Effector CD8-positive, alpha-beta T cell (primary cell): ENCODE results near the gene PCSK5.
"Not testable (repeated sequence)": the region's sequence is repeated elsewhere in the genome, so short reads cannot be mapped to it uniquely, and the experiment has no call there.

Experiments
- DNase-seq: peaks from one replicate; lab custom pipeline; 2025; lab: John Stamatoyannopoulos, UW

Gene PCSK5

GRCh38 chr9:76247426-76247825, 357.0 kb downstream of the PCSK5 start:
- no peak for DNase-seq

DNA sequence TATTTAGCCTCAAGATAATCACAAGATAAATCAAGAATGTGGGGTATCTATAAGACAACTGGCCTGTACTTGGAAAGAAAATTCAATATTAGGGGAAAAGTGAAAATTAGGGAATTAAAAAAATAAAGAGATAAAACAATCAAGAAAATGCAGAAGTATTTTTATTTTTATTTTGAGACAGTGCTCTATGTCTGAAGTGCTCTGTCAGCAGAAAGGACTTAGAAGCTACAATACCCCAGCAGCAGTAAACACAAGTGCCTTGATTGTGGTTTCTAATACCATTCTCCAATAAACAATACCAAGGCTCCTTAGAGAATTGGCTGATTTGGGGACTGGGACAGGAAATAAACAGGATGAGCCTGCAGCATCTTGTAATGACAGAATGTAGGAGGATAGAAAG, 358.8 kb downstream of the PCSK5 start:
- no peak for DNase-seq

DNA sequence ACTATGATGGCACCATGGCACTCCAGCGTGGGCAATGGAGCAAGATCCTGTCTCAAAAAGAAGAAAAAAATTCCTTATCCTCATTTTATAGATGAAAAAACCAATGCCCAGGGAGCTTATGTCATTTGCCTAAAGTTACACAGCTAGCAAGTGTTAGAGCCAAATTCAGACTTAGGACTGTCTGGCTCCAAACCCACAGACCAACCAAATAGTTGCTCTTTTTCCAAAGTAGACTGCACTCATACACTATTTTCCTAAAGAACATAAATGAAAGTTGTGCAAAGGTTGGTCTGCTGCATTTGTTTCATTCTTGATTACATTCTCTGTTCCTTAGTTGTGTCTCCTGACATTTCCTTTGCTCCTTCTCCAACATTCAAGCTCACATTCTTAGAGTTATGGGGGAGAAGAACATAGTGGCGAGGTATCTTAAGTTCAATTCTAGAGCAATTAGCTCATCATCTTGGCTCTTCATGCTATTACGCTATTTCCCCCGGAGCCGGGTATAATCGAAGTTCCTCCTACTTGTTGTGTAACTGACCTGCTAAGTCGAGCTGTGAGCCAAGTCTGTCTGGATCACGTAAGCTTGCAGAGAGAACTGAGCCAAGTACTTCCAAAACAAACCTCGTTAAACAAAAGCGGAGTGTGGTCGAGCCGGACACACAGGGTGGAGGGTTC, 365.4 kb downstream of the PCSK5 start:
- DNase-seq = no peak

- no peak for DNase-seq
These were observed 366.8 kb downstream of the PCSK5 start for GRCh38 chr9:76257311-76257710.

DNA sequence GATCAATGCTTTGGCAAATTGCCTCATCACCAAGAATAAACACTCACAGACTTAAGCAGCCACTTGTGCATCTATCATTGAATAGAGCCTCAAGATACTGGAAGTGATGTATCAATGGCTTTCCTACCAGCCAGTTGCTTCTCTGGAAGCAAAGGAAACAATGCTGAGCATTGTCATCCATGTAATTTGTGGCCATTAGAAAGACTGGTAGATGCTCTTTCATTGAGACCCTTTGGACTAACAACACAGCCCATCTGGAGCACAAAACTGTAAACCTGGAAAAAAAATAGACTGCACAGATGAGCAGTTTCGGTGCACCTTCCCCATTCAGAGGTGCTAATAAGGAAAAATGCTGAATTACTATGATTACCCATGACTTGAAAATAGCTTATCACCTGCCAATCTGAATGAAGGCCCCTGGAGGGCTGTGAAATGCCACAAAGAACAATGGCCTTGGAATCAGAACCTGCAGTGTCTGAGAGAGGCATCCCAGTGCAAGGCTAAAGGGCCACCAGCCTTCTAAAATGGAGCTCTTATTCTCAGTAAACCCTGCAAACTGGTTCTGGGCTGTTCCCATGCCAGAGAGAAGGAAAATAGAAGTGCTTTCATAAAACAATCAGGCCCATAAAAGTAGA, 376.3 kb downstream of the PCSK5 start:
- DNase-seq = no peak

DNA sequence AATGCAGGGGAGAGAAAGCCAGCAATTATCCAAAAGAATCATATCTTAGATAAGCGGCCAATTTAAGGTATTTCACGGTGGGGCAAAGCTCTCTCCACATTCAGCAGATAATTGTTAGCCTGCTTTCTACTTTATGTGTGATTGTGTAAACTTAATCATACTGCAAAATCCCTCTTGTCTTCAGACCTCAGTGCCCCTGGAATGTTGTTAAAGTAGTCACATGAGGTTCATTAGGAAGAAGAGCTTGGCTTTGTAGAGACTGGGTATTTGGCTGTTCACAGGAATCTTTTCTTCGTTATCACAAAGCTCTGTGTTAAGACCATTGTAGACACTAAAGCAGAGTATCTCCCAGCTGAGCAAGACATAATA, 376.8 kb downstream of the PCSK5 start:
- no peak for DNase-seq

DNA sequence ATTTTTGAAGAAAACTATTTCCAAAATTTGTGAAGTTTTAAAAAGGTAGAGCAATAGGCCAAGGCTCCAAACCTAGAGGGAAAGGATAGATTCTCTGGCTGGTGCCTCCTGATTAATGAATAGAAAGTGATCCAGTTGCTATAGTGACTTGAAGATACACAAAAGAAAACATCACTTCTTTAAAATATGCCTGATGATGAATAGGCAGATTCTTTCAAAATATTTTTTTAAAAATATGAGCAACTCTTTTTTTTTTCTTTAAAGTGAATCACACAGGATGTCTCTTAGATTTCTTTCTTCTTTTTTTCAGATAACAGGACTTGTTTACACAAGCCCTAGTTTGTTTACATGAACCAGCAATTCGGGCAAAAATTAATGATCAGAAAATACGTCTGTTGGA, 379.3 kb downstream of the PCSK5 start:
- no peak for DNase-seq

DNA sequence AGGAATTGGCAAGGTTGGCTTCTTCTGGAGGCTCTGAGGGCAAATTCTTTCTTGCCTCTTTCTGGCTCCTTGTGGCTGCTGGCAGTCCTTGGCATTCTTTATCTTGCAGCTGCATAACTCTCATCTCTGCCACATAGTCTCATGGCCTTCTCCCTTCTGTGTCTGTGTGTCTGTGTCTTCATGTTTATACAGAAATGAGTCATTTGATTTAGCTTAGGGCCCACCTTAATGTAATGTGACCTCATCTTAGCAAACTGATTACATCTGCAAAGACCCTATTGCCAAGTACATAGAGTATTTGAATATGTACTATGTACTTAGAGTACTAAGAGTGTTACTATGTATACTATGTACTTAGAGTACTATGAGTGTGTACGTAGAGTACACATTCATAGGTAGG, 381.3 kb downstream of the PCSK5 start:
- DNase-seq = no peak

- no peak for DNase-seq
These were observed 398.6 kb downstream of the PCSK5 start for GRCh38 chr9:76289042-76289441.

DNA sequence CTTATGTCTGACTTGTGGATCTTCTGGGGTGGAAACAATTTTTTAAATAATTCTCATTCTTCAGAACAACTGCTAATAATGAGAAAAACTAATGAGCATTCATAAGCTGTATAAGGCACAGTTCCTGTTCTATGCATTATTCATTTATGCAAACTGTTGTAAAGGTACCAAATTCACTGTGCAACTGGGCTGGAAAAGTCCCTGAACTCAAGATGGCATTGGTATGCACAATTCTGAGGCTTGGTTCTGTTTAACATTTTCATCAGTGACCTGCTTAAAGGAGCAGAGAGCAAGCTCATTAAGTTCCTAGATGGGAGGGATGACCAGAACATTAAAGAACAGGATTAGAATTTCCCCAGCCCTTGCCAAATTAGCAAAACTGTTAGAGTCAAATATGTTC, 399.2 kb downstream of the PCSK5 start:
- DNase-seq = no peak

DNA sequence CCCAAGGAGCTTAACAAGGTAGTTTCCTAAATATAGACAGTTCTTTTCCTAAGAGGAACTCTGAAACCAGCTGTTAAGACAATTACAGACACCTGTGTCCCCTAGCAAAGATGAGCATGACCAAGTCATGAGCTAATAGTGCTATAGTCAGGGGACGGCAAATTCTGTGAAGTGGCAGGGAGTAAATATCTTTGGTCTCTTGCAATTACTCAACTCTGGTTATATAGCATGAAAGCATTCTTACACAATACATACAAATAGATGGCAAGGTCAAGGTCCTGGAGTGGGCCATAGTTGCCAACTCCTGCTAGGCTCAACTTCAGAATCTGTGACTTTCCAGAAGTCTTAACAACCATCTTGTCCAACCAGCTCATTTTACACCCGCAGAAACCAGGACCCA, 400.1 kb downstream of the PCSK5 start:
- DNase-seq = no peak

DNA sequence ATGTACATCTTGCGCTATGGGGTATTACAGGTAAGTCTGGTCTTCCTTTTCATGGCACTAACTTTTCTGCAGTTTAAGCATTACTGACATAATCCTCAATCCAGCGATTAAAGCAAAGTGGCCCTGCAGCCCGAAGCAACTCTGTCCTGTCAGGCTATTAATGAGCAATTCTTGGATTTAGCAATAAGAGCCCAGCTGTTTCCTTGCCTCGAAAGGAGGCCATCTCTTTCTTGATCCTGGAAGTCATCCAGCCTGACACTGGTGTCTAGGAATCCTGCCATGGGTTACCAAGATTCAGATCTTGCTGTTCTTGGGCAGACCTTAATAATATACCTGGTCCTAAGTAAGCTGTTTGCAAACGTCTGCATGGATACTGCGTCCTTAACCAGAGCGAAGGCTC, 401.8 kb downstream of the PCSK5 start:
- no peak for DNase-seq

DNA sequence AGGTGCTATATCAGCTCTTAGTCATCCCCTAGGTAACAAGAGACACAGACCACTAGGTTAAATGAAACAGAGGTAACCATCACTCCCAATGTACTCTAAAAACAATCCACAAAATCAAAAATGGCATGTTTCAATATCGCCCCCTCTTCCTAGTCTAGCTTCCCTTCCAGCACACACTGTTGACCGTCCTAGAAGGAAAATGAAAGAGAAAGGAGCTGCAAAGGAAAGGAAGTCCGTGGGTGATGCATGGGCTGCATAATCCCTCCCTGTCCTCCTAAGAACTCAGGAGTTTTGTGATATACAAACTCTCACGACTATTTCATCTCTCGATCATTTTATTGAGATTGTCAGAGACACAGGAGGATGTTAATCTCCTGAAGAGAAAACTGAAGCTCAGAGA, 402.2 kb downstream of the PCSK5 start:
- DNase-seq = no peak

GRCh38 chr9:76294301-76294700, 403.8 kb downstream of the PCSK5 start:
- DNase-seq = no peak

- no peak for DNase-seq
These were observed 406.3 kb downstream of the PCSK5 start for GRCh38 chr9:76296561-76297310.

- no peak for DNase-seq
These were observed 407.3 kb downstream of the PCSK5 start for GRCh38 chr9:76297721-76298239.

DNA sequence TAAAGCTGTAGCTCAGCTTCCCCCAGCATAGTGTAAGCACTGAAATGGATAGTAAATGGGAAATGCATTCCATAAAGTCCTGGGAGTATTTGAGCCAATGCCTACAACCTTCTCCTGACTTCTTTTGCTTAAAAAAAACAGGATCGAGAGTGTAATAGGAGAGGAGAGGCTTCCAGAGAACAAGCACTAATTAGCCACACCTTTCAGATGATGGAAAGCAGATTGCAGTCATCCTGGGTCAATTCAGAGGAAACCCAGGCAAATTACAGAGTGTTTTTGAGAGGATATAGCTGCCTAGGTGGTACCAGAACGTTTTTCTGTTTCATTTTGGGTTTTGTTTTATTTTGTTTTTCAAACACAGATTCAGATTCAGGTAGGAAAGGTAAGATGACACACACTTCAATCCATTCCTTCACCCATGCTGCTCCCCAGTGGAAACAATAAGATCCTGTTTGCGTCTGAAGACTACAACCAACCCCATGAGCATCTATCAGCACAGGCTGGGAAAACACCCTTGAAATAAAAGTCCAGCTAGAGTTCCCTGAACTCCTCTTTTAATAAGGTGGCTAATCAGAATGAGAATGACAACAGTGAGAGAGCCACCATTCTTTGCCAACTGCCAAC, 408.2 kb downstream of the PCSK5 start:
- no peak for DNase-seq

- DNase-seq = no peak
These were observed 412.1 kb downstream of the PCSK5 start for GRCh38 chr9:76302543-76302942.

- DNase-seq = no peak
These were observed 412.6 kb downstream of the PCSK5 start for GRCh38 chr9:76302947-76303550.

- not testable (repeated sequence) for DNase-seq
These were observed 416.6 kb downstream of the PCSK5 start for GRCh38 chr9:76307047-76307446.

GRCh38 chr9:76310577-76310976, 420.1 kb downstream of the PCSK5 start:
- DNase-seq = no peak

GRCh38 chr9:76310991-76311390, 420.5 kb downstream of the PCSK5 start:
- no peak for DNase-seq
